ENCODE measurements around the gene PACRG. TPM values are rescaled to one million over a fixed set of nuclear protein-coding genes. Genes with fewer than 3 reads are reported as not detected.

Gene PACRG
- total and polyA plus RNA-seq, 2 of the 13 experiments (the other 11 are each of a cell fraction or from before 2014, with no cell fraction given), result 0.13 TPM; not detected in 1

- Histone ChIP-seq H3K9ac (ENCODE audit: insufficient read depth, low read depth, low read length) (no peak overlapping the region), H4K20me1 (ENCODE audit: insufficient read depth, low read length) (no peaks in the 10 kb centered on the region), H3K27ac (ENCODE audit: extremely low read length, insufficient read depth, low read length) (no peak overlapping the region), H3K27me3 (ENCODE audit: control insufficient read depth in 1 of 2, insufficient read depth in 2 of 2, low read length in 2 of 2) (peaks cover 0 to 50% of the 10 kb centered on the region in 2 experiments; a peak in 4 of 5 replicates), H3K79me2 (ENCODE audit: insufficient read depth, low read length) (no peaks in the 10 kb centered on the region), H3K36me3 (replicated peaks in 1 of 2; ENCODE audit: control insufficient read depth in 1 of 2, insufficient read depth in 2 of 2, low read length in 2 of 2) (no peaks in the 10 kb centered on the region), H2AFZ (ENCODE audit: low read length) (no peak overlapping the region), H3K9me3 (ENCODE audit: low read length) (no peaks in the 10 kb centered on the region), H3K4me3 (replicated peaks in 1 of 3; ENCODE audit: insufficient read depth in 1 of 3, low read depth in 2 of 3, low read length in 3 of 3) (no peak overlapping the region), H3K4me2 (ENCODE audit: low read depth, low read length) (no peak overlapping the region), H3K4me1 (ENCODE audit: insufficient read depth, low read length) (peaks cover 5% of the 10 kb centered on the region)
- intact Hi-C loops (cut with micrococcal nuclease; ENCODE audit: unreplicated experiment), result no loop called here
- ChIA-PET POLR2A (no interaction called here), CTCF (ENCODE audit: low intra/inter-chr PET ratio, low total read pairs) (no interaction called here)
- 58% methylated on average over 17 of the region's 17 CpGs for WGBS (ENCODE audit: low lambda C conversion rate)
- in situ Hi-C loops (cut with HindIII; ENCODE audit: extremely low pct_ligation_motif_present, low pct_unique_long_range_greater_than_20kb), result loop anchor here (10.0 to 25.0 kb wide), 2 partner anchors 368 to 925 kb away; no protein-coding TSS in a partner anchor
- no peak for FAIRE-seq
- no peak for ATAC-seq
- no TSS peak for BruUV-seq (replicated peaks)
- DNase-seq (ENCODE audit: low spot score), result no peak
- TF ChIP-seq ELF3 (CRISPR knock-in tag; IDR thresholded peaks at IDR 0.05) (no peak), AGO2 (optimal IDR thresholded peaks at IDR 0.05; ENCODE audit: low read depth, low read length) (no peak), SMAD9 (CRISPR knock-in tag; IDR thresholded peaks at IDR 0.05) (no peak), ZNF142 (CRISPR knock-in tag; IDR thresholded peaks at IDR 0.05) (no peak), SMYD3 (CRISPR knock-in tag; IDR thresholded peaks at IDR 0.05) (no peak), HDAC2 (CRISPR knock-in tag; IDR thresholded peaks at IDR 0.05) (no peak), ZNF350 (CRISPR knock-in tag; IDR thresholded peaks at IDR 0.05; ENCODE audit: borderline replicate concordance, low read depth) (no peak), JDP2 (CRISPR knock-in tag; IDR thresholded peaks at IDR 0.05; ENCODE audit: borderline replicate concordance) (no peak), JUNB (CRISPR knock-in tag; IDR thresholded peaks at IDR 0.05; ENCODE audit: borderline replicate concordance) (no peak), SP5 (CRISPR knock-in tag; IDR thresholded peaks at IDR 0.05; ENCODE audit: borderline replicate concordance, low read depth) (no peak), ZBTB1 (CRISPR knock-in tag; IDR thresholded peaks at IDR 0.05; ENCODE audit: borderline replicate concordance) (no peak), MBD4 (IDR thresholded peaks at IDR 0.05; ENCODE audit: borderline replicate concordance, low read length) (no peak)
- TF ChIP-seq, protein P1, sequence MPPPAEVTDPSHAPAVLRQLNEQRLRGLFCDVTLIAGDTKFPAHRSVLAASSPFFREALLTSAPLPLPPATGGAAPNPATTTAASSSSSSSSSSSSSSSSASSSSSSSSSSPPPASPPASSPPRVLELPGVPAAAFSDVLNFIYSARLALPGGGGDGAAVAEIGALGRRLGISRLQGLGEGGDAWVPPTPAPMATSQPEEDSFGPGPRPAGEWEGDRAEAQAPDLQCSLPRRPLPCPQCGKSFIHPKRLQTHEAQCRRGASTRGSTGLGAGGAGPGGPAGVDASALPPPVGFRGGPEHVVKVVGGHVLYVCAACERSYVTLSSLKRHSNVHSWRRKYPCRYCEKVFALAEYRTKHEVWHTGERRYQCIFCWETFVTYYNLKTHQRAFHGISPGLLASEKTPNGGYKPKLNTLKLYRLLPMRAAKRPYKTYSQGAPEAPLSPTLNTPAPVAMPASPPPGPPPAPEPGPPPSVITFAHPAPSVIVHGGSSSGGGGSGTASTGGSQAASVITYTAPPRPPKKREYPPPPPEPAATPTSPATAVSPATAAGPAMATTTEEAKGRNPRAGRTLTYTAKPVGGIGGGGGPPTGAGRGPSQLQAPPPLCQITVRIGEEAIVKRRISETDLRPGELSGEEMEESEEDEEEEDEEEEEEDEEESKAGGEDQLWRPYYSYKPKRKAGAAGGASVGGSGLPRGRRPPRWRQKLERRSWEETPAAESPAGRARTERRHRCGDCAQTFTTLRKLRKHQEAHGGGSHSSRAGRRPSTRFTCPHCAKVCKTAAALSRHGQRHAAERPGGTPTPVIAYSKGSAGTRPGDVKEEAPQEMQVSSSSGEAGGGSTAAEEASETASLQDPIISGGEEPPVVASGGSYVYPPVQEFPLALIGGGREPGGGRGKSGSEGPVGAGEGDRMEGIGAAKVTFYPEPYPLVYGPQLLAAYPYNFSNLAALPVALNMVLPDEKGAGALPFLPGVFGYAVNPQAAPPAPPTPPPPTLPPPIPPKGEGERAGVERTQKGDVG (CRISPR knock-in tag; IDR thresholded peaks at IDR 0.05; ENCODE audit: borderline replicate concordance), result no peak
- TF ChIP-seq, protein P2, sequence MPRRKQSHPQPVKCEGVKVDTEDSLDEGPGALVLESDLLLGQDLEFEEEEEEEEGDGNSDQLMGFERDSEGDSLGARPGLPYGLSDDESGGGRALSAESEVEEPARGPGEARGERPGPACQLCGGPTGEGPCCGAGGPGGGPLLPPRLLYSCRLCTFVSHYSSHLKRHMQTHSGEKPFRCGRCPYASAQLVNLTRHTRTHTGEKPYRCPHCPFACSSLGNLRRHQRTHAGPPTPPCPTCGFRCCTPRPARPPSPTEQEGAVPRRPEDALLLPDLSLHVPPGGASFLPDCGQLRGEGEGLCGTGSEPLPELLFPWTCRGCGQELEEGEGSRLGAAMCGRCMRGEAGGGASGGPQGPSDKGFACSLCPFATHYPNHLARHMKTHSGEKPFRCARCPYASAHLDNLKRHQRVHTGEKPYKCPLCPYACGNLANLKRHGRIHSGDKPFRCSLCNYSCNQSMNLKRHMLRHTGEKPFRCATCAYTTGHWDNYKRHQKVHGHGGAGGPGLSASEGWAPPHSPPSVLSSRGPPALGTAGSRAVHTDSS (CRISPR knock-in tag; conservative IDR thresholded peaks at IDR 0.05), result no peak
Observed at GRCh38 chr6:163187201-163187600, 459.4 kb downstream of the PACRG start.
